Heart left ventricle (tissue), 16 donors: ENCODE measurements around the gene ZNF784. TPM values are rescaled to one million over a fixed set of nuclear protein-coding genes. Genes with fewer than 3 reads are reported as not detected.

Experiments used
- ATAC-seq, 4 donors: fragments of 200-7000 bp; cut with Tn5 transposase; one replicate each; pipeline ENCODE4 v1.9.1; 2020 to 2022; ENCODE audit warnings: moderate library complexity in 4 of 4, mild to moderate bottlenecking in 3 of 4, moderate number of reproducible peaks in 1 of 4
- DNase-seq, 5 donors: peaks; one replicate each; pipeline ENCODE4 v3.0.0-alpha.2; 2020
- H3K27ac ChIP-seq, 12 donors: fragments of 200-600 bp; sonication (generic) in 4 of 12; one replicate each; pipeline versions ENCODE4 v1.5.0 to v1.8.0; 2016 to 2022; ENCODE audit warnings: mild to moderate bottlenecking in 2 of 12
- H3K27me3 ChIP-seq, 9 donors: fragments of 200-600 bp; sonication (generic) in 2 of 9; one replicate each; pipeline versions ENCODE4 v1.5.1 to v1.8.0; 2016 to 2022; ENCODE audit warnings: mild to moderate bottlenecking in 3 of 9
- H3K36me3 ChIP-seq, 9 donors: fragments of 200-600 bp; sonication (generic) in 2 of 9; one replicate each; pipeline versions ENCODE4 v1.5.0 to v1.8.0; 2018 to 2022; ENCODE audit warnings: mild to moderate bottlenecking in 2 of 9
- H3K4me1 ChIP-seq, 12 donors: fragments of 200-600 bp; sonication (generic) in 4 of 12; one replicate each; pipeline versions ENCODE4 v1.5.0 to v1.8.0; 2016 to 2022; ENCODE audit warnings: mild to moderate bottlenecking in 3 of 12
- H3K4me3 ChIP-seq, 12 donors: fragments of 200-600 bp; sonication (generic) in 4 of 12; one replicate each; pipeline versions ENCODE4 v1.5.0 to v1.8.0; 2017 to 2022; ENCODE audit warnings: mild to moderate bottlenecking in 9 of 12, moderate library complexity in 4 of 12
- H3K9me3 ChIP-seq, 12 donors: fragments of 200-600 bp; sonication (generic) in 4 of 12; one replicate each; pipeline versions ENCODE4 v1.5.0 to v1.8.0; 2016 to 2022; ENCODE audit warnings: mild to moderate bottlenecking in 1 of 12
- POLR2A ChIP-seq, 2 donors: fragments of 450-650 bp; IDR thresholded peaks; one replicate each; pipeline ENCODE4 v1.6.1; 2017; ENCODE audit warnings: antibody characterized with exemption in 2 of 2, mild to moderate bottlenecking in 2 of 2, moderate library complexity in 2 of 2
- WGBS, 4 donors: extraction: QIAGEN DNeasy Blood & Tissue Kit in 2 of 4; methylation state at CpG; one replicate each; pipeline versions ENCODE4 v1.1.5 to v1.1.7; 2013 to 2018; 5-methylcytosine and 5-hydroxymethylcytosine counted together
- intact Hi-C, 10 donors: fragments of 100-400 bp; cut with DNase I; formaldehyde crosslinking; loops; one replicate each; pipeline versions ENCODE4 v1.11.1 to v1.14.2; 2022
- polyA plus RNA-seq, 2 donors: library from polyadenylated mRNA; stranded (reverse); fragments of 200-250 nt; gene quantifications; one replicate each; pipeline ENCODE4 v1.2.3, GENCODE V29; 2013
- total RNA-seq, 9 donors: library from RNA; depleted of rRNA in 2 of 9; stranded (reverse); fragments of >200 nt in 2 of 9; fragmentation: NEBNext Ultra II Directional in 3 of 9; extraction: Animal tissue kit (Norgen Biotek cat#: 25700) in 3 of 9; gene quantifications; one replicate each; pipeline versions ENCODE4 v1.1.0 to v1.2.4, GENCODE V29; 2016 to 2023
- TF ChIP-seq, protein P1 (sequence below), 12 donors: fragments of 200-600 bp; sonication (generic) in 4 of 12; IDR thresholded peaks; one replicate each; pipeline versions ENCODE4 v1.5.0 to v1.8.0; 2018 to 2022; ENCODE audit warnings: antibody characterized with exemption in 12 of 12, mild to moderate bottlenecking in 5 of 12
- donor health status: ischemic (EF 13 %, LVEDD 7.1; RV severe dilation, severe dysfunction).
- donor health status: healthy with polysubstance abuse.
- donor health status: DM: no; HTN: yes; CAD: no.
- donor health status: DM: no; HTN: no; CAD: no.
- donor health status: ischemic (EF 25% LVEDD 6.9; RV normal size, moderate dysfunction).
- donor health status: ischemic (EF 25% LVEDD 5.7; RV mildly dilated, moderate dysfunction).
- donor health status: healthy.
- donor health status: DM: yes; HTN: yes; CAD: no.
- donor health status: ischemic (EF 35%, LVEDD 5.7; RV mildly dilated, moderate dysfunction).
- donor health status: nonischemic (EF 11% LVEDD 7.7; RV severe dilation, severe dysfunction).
- donor health status: DM: yes; HTN: yes; CAD: no.
- donor health status: PGD.
- donor health status: ischemic (EF 29% LVEDD 5.4; RV normal size, mild dysfunction).
- donor health status: nonischemic (EF 23%, LVEDD 6.1; RV moderate dilation, normal function).

The ZNF784 gene
- total and polyA plus RNA-seq, 11 donors = 6.7 to 15.8 (median 9.2) TPM

DNA sequence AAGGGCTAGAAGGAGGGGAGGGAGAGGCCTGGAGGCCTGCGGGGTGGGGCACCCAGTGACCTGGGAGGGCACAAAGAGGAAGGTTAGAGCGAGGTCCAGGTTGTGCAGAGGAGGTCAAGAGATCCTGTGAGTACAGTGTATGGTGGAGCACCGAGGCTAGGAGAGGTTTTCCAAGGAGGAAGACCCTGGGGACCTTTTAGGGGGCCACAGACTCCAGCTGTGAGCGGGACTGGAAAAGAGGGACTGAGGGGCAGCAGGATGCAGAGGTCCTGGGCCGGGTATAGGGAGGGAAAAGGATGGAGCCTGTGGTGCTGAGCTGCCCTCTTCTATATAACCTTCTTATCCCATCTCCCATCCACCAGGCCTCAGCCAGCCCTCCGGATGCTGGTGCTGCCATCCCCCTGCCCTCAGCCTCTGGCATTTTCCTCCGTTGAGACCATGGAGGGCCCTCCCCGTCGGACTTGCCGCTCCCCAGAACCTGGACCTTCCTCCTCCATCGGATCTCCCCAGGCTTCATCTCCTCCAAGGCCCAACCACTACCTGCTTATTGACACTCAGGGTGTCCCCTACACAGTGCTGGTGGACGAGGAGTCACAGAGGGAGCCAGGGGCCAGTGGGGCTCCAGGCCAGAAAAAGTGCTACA is 19.9 kb upstream of the ZNF784 start:
- H3K27me3 ChIP-seq = no peaks in the 10 kb centered on the region
- WGBS, 4 donors = 47 to 51% (median 49%) methylated on average over 11 to 12 of the region's 12 CpGs
- no peak for DNase-seq
- H3K27ac ChIP-seq = peak overlapping the region in 10 of 12 donors; percentile 74 to 96 (median 90)
- TF ChIP-seq POLR2A (IDR thresholded peaks at IDR 0.05) = no peak
- TF ChIP-seq, protein P1, sequence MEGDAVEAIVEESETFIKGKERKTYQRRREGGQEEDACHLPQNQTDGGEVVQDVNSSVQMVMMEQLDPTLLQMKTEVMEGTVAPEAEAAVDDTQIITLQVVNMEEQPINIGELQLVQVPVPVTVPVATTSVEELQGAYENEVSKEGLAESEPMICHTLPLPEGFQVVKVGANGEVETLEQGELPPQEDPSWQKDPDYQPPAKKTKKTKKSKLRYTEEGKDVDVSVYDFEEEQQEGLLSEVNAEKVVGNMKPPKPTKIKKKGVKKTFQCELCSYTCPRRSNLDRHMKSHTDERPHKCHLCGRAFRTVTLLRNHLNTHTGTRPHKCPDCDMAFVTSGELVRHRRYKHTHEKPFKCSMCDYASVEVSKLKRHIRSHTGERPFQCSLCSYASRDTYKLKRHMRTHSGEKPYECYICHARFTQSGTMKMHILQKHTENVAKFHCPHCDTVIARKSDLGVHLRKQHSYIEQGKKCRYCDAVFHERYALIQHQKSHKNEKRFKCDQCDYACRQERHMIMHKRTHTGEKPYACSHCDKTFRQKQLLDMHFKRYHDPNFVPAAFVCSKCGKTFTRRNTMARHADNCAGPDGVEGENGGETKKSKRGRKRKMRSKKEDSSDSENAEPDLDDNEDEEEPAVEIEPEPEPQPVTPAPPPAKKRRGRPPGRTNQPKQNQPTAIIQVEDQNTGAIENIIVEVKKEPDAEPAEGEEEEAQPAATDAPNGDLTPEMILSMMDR (IDR thresholded peaks at IDR 0.05) = no peak
- H3K9me3 ChIP-seq = no peaks in the 10 kb centered on the region
- intact Hi-C loops = no loop called here
- H3K36me3 ChIP-seq = peaks cover 0 to 15% (median 13%) of the 10 kb centered on the region in 9 donors
- H3K4me3 ChIP-seq = peak overlapping the region; percentile 64 to 98 (median 84)
- peaks cover 14 to 75% (median 55%) of the 10 kb centered on the region in 12 donors for H3K4me1 ChIP-seq
- ATAC-seq = no peak

DNA sequence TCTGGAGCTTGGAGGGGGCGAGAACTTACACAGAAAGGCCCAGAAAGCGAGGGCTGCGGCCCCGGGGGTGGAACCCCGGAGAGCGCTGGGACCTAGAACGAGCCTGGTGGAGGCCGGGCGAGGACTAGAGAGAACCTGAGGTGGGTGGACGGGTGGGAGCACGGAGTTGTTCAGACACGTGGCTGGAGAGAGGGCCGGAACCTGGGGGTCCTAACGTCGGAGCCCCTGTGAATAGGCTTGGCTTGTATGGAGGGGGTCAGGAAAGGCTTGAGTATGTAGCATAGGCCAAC is 19.5 kb upstream of the ZNF784 start:
- intact Hi-C loops = no loop called here
- TF ChIP-seq POLR2A (IDR thresholded peaks at IDR 0.05) = no peak
- TF ChIP-seq, protein P1 (IDR thresholded peaks at IDR 0.05) = no peak
- ATAC-seq (no peak), DNase-seq (no peak)
- Histone ChIP-seq H3K4me3 (peak overlapping the region; percentile 64 to 98 (median 84)), H3K27ac (peak overlapping the region; percentile 59 to 96 (median 90)), H3K27me3 (no peaks in the 10 kb centered on the region), H3K36me3 (peaks cover 0 to 15% (median 13%) of the 10 kb centered on the region in 9 donors), H3K4me1 (peaks cover 14 to 75% (median 55%) of the 10 kb centered on the region in 12 donors), H3K9me3 (no peaks in the 10 kb centered on the region)
- WGBS, 4 donors = 0 to 1% (median 0%) methylated on average over 11 to 15 of the region's 15 CpGs

DNA sequence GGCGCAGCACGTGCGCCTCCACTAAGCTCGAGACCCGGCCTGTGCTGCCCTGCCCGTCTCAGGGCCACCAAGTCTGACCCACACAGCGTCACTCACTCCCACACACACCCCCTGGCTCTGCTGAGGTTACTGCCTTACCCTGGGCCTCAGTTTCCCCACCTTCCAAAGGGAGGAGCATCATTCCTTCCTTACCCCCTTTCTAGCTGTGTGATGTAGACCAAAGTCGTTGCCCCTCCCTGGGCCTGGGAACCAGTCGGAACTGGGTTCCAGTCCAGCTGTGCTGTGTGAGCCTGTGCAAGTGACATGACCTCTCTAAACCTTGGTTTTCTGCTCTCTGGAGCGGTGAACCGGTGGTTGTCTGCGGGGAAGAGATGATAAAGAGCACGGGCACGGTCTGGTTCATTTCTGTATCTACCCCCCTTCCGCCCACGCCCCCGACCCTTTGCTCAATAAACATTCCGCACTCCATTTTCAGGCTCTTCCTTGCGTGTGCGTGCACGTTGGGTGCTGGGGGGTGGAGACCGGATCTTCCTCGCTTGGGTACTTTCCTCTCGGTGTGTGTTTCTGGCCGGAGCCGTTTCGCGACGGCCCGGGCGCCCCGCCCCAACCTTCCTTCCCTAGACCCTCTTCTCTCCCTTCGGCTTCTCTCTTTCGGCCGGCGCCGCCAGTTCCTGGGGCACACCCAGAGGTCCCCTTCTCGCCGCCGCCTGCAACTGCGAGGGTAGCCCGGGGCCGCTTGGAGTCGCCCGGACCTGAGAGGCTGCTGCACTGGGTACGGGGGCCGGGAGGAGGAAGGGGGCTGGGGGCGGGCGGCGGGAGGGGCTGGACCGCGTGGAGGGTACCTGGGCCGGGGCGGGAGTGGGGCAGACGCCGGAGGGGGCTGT is 18.9 kb upstream of the ZNF784 start, which contains the start of gene ZNF581:
ZNF581 (plus strand) TSS at position 647 of the 884 bp plus-strand sequence. CDS start 923 bp downstream, outside the sequence.
- ATAC-seq (peak; percentile 20 to 67 (median 44)), DNase-seq (peak; percentile 72 to 89 (median 75))
- no peaks in the 10 kb centered on the region for H3K9me3 ChIP-seq
- no peaks in the 10 kb centered on the region for H3K27me3 ChIP-seq
- TF ChIP-seq POLR2A (IDR thresholded peaks at IDR 0.05) = peak in 1 of 2 donors; percentile 38
- TF ChIP-seq, protein P1 (IDR thresholded peaks at IDR 0.05) = no peak
- peak within 1 kb of the TSS; percentile 64 to 98 (median 84) for H3K4me3 ChIP-seq
- WGBS, 4 donors = 2 to 3% (median 2%) methylated on average over 51 to 56 of the region's 56 CpGs
- peak within 1 kb of the TSS; percentile 59 to 96 (median 92) for H3K27ac ChIP-seq
- H3K4me1 ChIP-seq = peaks cover 14 to 75% (median 49%) of the 10 kb centered on the region in 12 donors
- peaks cover 0 to 19% (median 13%) of the 10 kb centered on the region in 9 donors for H3K36me3 ChIP-seq
- intact Hi-C loops = no loop called here
